Measurements from ENCODE around the gene NUP88.
"Not testable (repeated sequence)": the region's sequence is repeated elsewhere in the genome, so short reads cannot be mapped to it uniquely, and the experiment has no call there.

The NUP88 gene

DNA sequence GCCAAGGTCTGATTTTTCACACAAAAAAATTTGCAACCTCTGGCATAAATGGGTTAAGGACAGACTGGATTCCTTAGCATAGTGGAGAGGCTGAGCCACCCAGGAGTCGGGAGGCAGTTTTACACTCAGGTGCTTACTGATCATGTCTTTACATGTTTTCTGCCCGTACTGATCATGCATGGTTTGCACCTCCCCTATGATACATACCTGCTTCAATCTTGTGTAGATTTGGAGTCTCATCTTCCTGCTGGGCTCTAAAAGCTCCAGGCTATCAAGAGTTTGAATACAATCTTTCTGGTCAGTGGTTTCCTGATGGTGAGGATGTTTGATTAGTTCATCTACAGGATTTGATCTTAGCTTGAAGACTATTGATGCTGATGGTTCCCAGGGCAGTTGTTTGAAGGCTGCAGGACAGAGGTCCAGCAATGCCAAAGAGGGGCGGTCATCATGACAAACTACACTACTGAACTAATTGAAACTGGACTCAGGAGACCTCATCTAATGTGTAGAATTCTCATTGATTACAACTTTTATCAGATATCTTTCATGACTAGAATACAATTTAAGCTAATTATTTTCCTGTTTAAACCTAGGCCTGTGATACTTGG, 12.6 kb upstream of the NUP88 start:
- TF ChIP-seq, protein P1, sequence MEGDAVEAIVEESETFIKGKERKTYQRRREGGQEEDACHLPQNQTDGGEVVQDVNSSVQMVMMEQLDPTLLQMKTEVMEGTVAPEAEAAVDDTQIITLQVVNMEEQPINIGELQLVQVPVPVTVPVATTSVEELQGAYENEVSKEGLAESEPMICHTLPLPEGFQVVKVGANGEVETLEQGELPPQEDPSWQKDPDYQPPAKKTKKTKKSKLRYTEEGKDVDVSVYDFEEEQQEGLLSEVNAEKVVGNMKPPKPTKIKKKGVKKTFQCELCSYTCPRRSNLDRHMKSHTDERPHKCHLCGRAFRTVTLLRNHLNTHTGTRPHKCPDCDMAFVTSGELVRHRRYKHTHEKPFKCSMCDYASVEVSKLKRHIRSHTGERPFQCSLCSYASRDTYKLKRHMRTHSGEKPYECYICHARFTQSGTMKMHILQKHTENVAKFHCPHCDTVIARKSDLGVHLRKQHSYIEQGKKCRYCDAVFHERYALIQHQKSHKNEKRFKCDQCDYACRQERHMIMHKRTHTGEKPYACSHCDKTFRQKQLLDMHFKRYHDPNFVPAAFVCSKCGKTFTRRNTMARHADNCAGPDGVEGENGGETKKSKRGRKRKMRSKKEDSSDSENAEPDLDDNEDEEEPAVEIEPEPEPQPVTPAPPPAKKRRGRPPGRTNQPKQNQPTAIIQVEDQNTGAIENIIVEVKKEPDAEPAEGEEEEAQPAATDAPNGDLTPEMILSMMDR (IDR thresholded peaks at IDR 0.05; ENCODE audit: borderline replicate concordance, control extremely low read depth, extremely low read depth, insufficient read depth, missing control alignments) = no peak
- in situ Hi-C loops (cut with MboI; ENCODE audit: low sequenced_read_pairs, unreplicated experiment) = loop anchor here (25.0 kb wide), 1 partner anchor 170 kb away; no protein-coding TSS in a partner anchor
- DNase-seq (ENCODE audit: low spot score) = no peak

DNA sequence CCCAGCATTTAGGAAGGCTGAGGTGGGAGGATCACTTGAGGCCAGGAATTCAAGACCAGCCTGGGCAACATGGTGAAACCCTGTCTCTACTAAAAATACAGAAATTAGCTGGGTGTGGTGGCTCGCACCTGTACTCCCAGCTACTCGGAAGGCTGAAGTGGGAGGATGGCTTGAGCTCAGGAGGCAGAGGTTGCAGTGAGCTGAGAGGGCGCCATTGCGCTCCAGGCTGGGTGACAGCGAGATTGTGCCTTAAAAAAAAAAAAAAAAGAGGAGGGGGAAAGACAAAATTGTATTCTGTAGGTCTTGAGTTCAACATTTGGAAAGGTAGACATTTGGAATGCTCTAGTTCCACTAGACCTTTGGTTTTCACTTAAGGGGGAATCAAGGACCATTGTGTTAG, 11.8 kb upstream of the NUP88 start:
- not testable (repeated sequence) for DNase-seq (ENCODE audit: low spot score)
- in situ Hi-C loops (cut with MboI; ENCODE audit: low sequenced_read_pairs, unreplicated experiment) = loop anchor here (25.0 kb wide), 1 partner anchor 169 kb away; no protein-coding TSS in a partner anchor

DNA sequence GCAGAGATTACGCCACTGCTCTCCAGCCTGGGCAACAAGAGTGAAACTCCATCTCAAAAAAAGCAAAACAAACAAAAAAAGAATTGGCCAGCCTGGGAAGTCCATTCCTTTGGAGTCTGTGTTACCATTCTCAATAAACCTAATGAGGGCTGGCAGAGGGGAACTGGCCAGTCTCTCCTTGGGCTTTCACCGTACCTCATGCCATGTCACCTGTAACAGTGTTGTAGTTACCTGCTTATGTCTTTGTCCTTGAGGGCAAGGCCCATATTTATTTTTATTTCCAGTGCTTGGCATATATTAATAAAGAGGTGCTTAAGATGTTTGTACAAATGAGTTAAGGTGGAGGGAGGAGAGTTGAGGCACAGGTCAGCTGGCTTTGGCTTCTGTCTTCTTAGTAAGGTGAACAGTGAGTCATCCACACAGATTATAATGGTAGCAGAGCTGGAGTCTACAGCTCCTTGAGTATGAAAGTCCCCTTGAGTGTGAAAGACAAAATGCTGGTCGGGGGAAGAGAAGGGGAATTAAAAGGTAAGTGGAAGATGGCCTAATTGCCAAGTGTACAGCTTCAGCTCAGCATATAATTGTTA, 11.0 kb upstream of the NUP88 start:
- in situ Hi-C loops (cut with MboI; ENCODE audit: low sequenced_read_pairs, unreplicated experiment) = loop anchor here (25.0 kb wide), 1 partner anchor 168 kb away; no protein-coding TSS in a partner anchor
- DNase-seq (ENCODE audit: low spot score) = no peak
- TF ChIP-seq, protein P1 (IDR thresholded peaks at IDR 0.05; ENCODE audit: borderline replicate concordance, control extremely low read depth, extremely low read depth, insufficient read depth, missing control alignments) = no peak

DNA sequence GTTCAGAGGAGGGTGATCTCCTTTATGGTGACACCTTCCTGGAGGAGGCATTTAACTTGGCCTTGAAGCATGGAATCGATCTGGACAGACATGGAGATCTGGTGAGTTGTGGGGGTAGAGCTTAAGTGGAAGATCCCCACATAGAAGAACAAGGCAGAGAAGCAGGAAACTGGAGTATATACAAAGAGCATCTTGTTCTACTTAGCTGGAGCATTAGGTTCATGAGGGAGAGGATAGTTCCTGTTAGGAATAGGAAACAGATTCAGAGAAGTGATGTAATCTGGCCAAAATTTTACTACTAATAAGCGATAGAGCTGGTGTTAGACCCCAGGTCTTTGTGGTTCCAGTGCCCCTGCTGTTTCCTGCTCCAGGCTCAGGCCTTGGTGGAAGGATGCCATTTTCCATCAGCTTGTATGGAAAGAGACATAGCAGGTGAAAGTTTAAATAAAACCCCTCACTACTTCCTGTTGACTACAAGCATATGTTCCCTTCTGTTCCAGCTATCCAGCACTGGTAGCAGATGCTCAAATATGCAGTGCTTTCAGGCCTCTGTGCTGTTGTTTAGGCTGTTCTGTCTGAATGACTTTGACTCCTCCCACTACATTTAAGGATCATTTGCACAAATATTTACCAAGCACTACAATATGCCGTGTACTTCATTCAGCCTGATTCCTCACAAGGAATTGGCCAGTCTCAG, 9.9 kb upstream of the NUP88 start:
- DNase-seq (ENCODE audit: low spot score) = no peak
- in situ Hi-C loops (cut with MboI; ENCODE audit: low sequenced_read_pairs, unreplicated experiment) = loop anchor here (10.0 to 25.0 kb wide), 2 partner anchors 65 to 167 kb away; no protein-coding TSS in a partner anchor
- TF ChIP-seq, protein P1 (IDR thresholded peaks at IDR 0.05; ENCODE audit: borderline replicate concordance, control extremely low read depth, extremely low read depth, insufficient read depth, missing control alignments) = no peak

GRCh38 chr17:5425826-5426225, 6.4 kb upstream of the NUP88 start:
- TF ChIP-seq, protein P1 (IDR thresholded peaks at IDR 0.05; ENCODE audit: borderline replicate concordance, control extremely low read depth, extremely low read depth, insufficient read depth, missing control alignments) = no peak
- in situ Hi-C loops (cut with MboI; ENCODE audit: low sequenced_read_pairs, unreplicated experiment) = loop anchor here (10.0 to 25.0 kb wide), 2 partner anchors 61 to 164 kb away; no protein-coding TSS in a partner anchor
- no peak for DNase-seq (ENCODE audit: low spot score)

- TF ChIP-seq, protein P1 (IDR thresholded peaks at IDR 0.05; ENCODE audit: borderline replicate concordance, control extremely low read depth, extremely low read depth, insufficient read depth, missing control alignments) = no peak
- in situ Hi-C loops (cut with MboI; ENCODE audit: low sequenced_read_pairs, unreplicated experiment) = loop anchor here (10.0 to 25.0 kb wide), 2 partner anchors 60 to 163 kb away; no protein-coding TSS in a partner anchor
- no peak for DNase-seq (ENCODE audit: low spot score)
Measured at GRCh38 chr17:5424909-5425308, 5.4 kb upstream of the NUP88 start.

All from GM13976 (cell line).